Sigmoid colon (tissue), 7 donors: ENCODE results near the gene FOSL1. TPM values are rescaled to one million over a fixed set of nuclear protein-coding genes. Genes with fewer than 3 reads are reported as not detected.
A peak's percentile ranks its signal among the peaks of the same experiment; 100 is the strongest.

Experiments
- DNase-seq: peaks from one replicate; pipeline ENCODE4 v3.0.0-alpha.2; 2019
- H3K27ac ChIP-seq, 4 donors: fragments of 200-600 bp; sonication (generic); one replicate each; pipeline ENCODE4 v1.5.1; 2016 to 2019; ENCODE audit warnings: mild to moderate bottlenecking in 1 of 4
- H3K27me3 ChIP-seq, 3 donors: fragments of 200-600 bp; sonication (generic); one replicate each; pipeline ENCODE4 v1.5.1; 2019; ENCODE audit warnings: mild to moderate bottlenecking in 1 of 3
- H3K36me3 ChIP-seq, 4 donors: fragments of 200-600 bp; sonication (generic); one replicate each; pipeline ENCODE4 v1.5.1; 2016 to 2019
- H3K4me1 ChIP-seq, 4 donors: fragments of 200-600 bp; sonication (generic); one replicate each; pipeline ENCODE4 v1.5.1; 2017 to 2019
- H3K4me3 ChIP-seq, 4 donors: fragments of 200-600 bp; sonication (generic); one replicate each; pipeline ENCODE4 v1.5.1; 2017 to 2019; ENCODE audit warnings: mild to moderate bottlenecking in 2 of 4, moderate library complexity in 1 of 4
- H3K9me3 ChIP-seq, 4 donors: fragments of 200-600 bp in 3 of 4; sonication (generic) in 3 of 4; one replicate each; pipeline versions ENCODE4 v1.5.1 to v1.6.1; 2013 to 2019
- EP300 ChIP-seq, 4 donors: sonication (generic); formaldehyde crosslinking; IDR thresholded peaks; one replicate each; pipeline ENCODE4 v1.6.1; 2017; ENCODE audit warnings: antibody characterized with exemption in 4 of 4
- POLR2A ChIP-seq, 2 donors: fragments of 450-650 bp; IDR thresholded peaks; one replicate each; pipeline ENCODE4 v1.6.1; 2016; ENCODE audit warnings: antibody characterized with exemption in 2 of 2, mild to moderate bottlenecking in 2 of 2, moderate library complexity in 2 of 2
- POLR2AphosphoS5 ChIP-seq, 4 donors: sonication (generic); formaldehyde crosslinking; IDR thresholded peaks; one replicate each; pipeline ENCODE4 v1.6.1; 2017; ENCODE audit warnings: antibody characterized with exemption in 4 of 4
- WGBS, 2 donors: extraction: QIAGEN DNeasy Blood & Tissue Kit; methylation state at CpG; one replicate each; pipeline ENCODE4 v1.1.7; 2013; 5-methylcytosine and 5-hydroxymethylcytosine counted together
- intact Hi-C: fragments of 100-400 bp; cut with DNase I; formaldehyde crosslinking; loops from one replicate; pipeline ENCODE4 v1.15.1; 2023
- polyA plus RNA-seq, 3 donors: library from polyadenylated mRNA; stranded (reverse); fragments of 200-250 nt; gene quantifications; one replicate each; pipeline ENCODE4 v1.2.3, GENCODE V29; 2013
- total RNA-seq, 4 donors: library from RNA; depleted of rRNA; stranded (reverse); fragments of >200 nt; gene quantifications; one replicate each; pipeline ENCODE4 v1.1.0, GENCODE V29; 2016
- TF ChIP-seq, protein P1 (sequence below), 4 experiments: fragments of 450-650 bp in 3 of 4; fragments of 200-600 bp in 1 of 4; IDR thresholded peaks; one replicate each; pipeline ENCODE4 v1.5.1; 2016 to 2019; ENCODE audit warnings: antibody characterized with exemption in 4 of 4, mild to moderate bottlenecking in 3 of 4, moderate library complexity in 2 of 4
- donor health status: healthy with polysubstance abuse.
- donor health status: Bipolar disorder and iron deficiency.
- donor health status: healthy.

Gene FOSL1
- total and polyA plus RNA-seq, 7 donors, result 0.36 to 12.4 (median 2.9) TPM; not detected in 1

DNA sequence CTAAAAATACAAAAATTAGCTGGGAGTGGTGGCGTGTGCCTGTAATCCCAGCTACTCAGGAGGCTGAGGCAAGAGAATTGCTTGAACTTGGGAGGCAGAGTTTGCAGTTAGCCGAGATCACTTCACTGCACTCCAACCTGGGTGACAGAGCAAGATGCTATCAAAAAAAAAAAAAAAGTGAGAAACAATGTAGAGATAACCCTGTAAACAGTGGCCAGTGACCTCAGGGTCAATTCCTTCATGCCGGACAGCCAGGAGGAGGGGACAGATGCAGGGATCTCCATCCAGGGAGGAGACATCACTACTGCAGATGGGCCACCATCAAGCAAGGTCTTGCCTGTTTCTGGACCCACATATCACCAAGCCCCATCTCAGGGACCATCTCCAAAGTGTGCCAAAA lies 52.4 kb downstream of the FOSL1 start:
- TF ChIP-seq, protein P1, sequence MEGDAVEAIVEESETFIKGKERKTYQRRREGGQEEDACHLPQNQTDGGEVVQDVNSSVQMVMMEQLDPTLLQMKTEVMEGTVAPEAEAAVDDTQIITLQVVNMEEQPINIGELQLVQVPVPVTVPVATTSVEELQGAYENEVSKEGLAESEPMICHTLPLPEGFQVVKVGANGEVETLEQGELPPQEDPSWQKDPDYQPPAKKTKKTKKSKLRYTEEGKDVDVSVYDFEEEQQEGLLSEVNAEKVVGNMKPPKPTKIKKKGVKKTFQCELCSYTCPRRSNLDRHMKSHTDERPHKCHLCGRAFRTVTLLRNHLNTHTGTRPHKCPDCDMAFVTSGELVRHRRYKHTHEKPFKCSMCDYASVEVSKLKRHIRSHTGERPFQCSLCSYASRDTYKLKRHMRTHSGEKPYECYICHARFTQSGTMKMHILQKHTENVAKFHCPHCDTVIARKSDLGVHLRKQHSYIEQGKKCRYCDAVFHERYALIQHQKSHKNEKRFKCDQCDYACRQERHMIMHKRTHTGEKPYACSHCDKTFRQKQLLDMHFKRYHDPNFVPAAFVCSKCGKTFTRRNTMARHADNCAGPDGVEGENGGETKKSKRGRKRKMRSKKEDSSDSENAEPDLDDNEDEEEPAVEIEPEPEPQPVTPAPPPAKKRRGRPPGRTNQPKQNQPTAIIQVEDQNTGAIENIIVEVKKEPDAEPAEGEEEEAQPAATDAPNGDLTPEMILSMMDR (IDR thresholded peaks at IDR 0.05), result no peak
- no peak for TF ChIP-seq POLR2AphosphoS5 (IDR thresholded peaks at IDR 0.05)
- no peak for TF ChIP-seq POLR2A (IDR thresholded peaks at IDR 0.05)
- no peak for TF ChIP-seq EP300 (IDR thresholded peaks at IDR 0.05)
- DNase-seq, result no peak
- WGBS, 2 donors, result 96% methylated on average over 3 of the region's 3 CpGs
- Histone ChIP-seq H3K4me1 (peaks cover 0 to 5% (median 1%) of the 10 kb centered on the region in 4 donors), H3K36me3 (peaks cover 2 to 22% (median 12%) of the 10 kb centered on the region in 4 donors), H3K4me3 (no peak overlapping the region), H3K27me3 (no peaks in the 10 kb centered on the region), H3K27ac (no peak overlapping the region), H3K9me3 (peaks cover 0 to 6% (median 2%) of the 10 kb centered on the region in 4 donors)
- intact Hi-C loops, result no loop called here

DNA sequence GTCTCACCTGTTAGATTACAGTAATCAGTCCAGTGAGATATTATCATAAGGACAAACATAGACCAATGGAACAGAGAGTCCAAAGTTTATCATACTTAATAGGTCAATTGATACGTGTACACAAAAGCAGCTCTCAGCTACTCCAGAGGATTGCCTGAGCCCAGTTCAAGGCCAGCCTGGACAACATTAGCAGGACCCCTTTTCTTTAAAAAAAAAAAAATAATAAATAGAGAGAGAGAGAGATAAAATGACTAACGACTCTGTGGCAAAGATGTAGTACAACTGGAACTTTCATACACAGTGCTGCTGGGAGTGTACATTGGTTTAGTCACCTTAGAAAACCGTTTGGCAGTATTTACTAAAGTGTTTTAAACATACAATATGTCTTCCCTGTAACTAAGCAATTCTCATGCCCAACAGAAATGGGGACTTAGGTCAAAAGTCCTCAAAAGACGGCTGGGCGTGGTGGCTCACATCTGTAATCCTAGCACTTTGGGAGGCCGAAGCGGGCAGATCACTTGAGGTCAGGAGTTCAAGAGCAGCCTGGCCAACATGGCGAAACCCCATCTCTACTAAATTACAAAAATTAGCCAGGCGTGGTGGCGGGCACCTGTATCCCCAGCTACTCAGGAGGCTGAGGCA lies 55.8 kb downstream of the FOSL1 start:
- no peaks in the 10 kb centered on the region for H3K4me1 ChIP-seq
- no peak overlapping the region for H3K4me3 ChIP-seq
- H3K36me3 ChIP-seq, result no peaks in the 10 kb centered on the region
- intact Hi-C loops, result no loop called here
- H3K9me3 ChIP-seq, result no peaks in the 10 kb centered on the region
- TF ChIP-seq, protein P1 (IDR thresholded peaks at IDR 0.05), result no peak
- TF ChIP-seq EP300 (IDR thresholded peaks at IDR 0.05), result no peak
- TF ChIP-seq POLR2A (IDR thresholded peaks at IDR 0.05), result no peak
- TF ChIP-seq POLR2AphosphoS5 (IDR thresholded peaks at IDR 0.05), result no peak
- H3K27me3 ChIP-seq, result no peaks in the 10 kb centered on the region
- H3K27ac ChIP-seq, result no peak overlapping the region
- no peak for DNase-seq
- 32 to 73% methylated on average over 10 of the region's 10 CpGs for WGBS, 2 donors

DNA sequence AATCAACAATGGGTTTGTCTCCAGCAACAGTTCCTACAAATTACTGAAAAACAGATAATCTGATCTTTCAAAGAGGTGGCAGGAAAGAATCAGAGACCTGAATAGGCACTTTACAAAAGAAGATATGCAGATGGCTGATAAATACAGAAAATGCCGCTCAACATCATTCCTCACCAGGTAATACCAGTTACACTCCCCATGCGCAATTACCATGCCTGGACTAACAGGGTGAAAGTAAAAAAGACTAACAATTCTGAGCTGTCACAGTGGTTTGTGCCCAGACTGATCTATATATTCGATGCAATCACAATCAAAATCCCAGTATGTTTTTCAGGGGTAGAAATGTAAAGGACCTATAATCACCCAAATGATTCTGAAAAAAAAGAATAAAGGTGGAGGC lies 56.4 kb downstream of the FOSL1 start:
- Histone ChIP-seq H3K4me3 (no peak overlapping the region), H3K36me3 (no peaks in the 10 kb centered on the region), H3K4me1 (no peaks in the 10 kb centered on the region), H3K9me3 (no peaks in the 10 kb centered on the region), H3K27ac (no peak overlapping the region), H3K27me3 (no peaks in the 10 kb centered on the region)
- 35 to 89% methylated on average over 3 of the region's 3 CpGs for WGBS, 2 donors
- no peak for DNase-seq
- intact Hi-C loops, result no loop called here
- no peak for TF ChIP-seq POLR2AphosphoS5 (IDR thresholded peaks at IDR 0.05)

DNA sequence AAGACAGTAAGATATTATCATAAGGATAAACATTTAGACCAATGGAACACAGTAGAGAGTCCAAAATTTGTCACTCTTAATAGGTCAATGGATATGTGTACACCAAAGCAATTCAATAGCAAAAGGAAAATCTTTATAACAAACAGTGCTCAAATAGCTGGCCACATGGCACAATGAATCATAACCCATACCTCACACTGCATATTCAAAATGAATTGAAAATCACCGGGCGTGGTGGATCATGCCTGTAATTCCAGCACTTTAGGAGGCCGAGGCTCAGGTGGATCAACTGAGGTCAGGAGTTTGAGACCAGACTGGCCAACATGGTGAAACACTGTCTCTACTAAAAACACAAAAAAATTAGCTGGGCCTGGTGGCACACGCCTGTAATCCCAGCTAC lies 58.0 kb downstream of the FOSL1 start:
- Histone ChIP-seq H3K4me1 (no peaks in the 10 kb centered on the region), H3K27me3 (no peaks in the 10 kb centered on the region), H3K4me3 (no peak overlapping the region), H3K27ac (no peak overlapping the region), H3K9me3 (no peaks in the 10 kb centered on the region), H3K36me3 (no peaks in the 10 kb centered on the region)
- intact Hi-C loops, result no loop called here
- peak; percentile 13 for DNase-seq
- WGBS, 2 donors, result 63 to 87% methylated on average over 4 of the region's 4 CpGs
- no peak for TF ChIP-seq POLR2A (IDR thresholded peaks at IDR 0.05)
- no peak for TF ChIP-seq EP300 (IDR thresholded peaks at IDR 0.05)
- TF ChIP-seq, protein P1 (IDR thresholded peaks at IDR 0.05), result no peak
- TF ChIP-seq POLR2AphosphoS5 (IDR thresholded peaks at IDR 0.05), result no peak

Other genes starting within 250 kb of the FOSL1 start
- gene RELA, start 237.5 kb downstream of the FOSL1 start, total RNA-seq, result 10 to 100 TPM; 36.4 to 62.6 (median 46.9) TPM
- gene RELA, start 237.5 kb downstream of the FOSL1 start, polyA plus RNA-seq, result 10 to 100 TPM; 33.6 to 45.6 (median 37.5) TPM
- gene KAT5, start 188.1 kb downstream of the FOSL1 start, total RNA-seq, result 10 to 100 TPM; 58.4 to 92.7 (median 74.7) TPM
- 10 to 100 TPM; 51.1 to 81.0 (median 53.9) TPM for gene KAT5, start 188.1 kb downstream of the FOSL1 start, polyA plus RNA-seq
- 100 to 1,000 TPM; 120 to 168 (median 146) TPM for gene RNASEH2C, start 179.6 kb downstream of the FOSL1 start, total RNA-seq
- gene RNASEH2C, start 179.6 kb downstream of the FOSL1 start, polyA plus RNA-seq, result 10 to 100 TPM; 45.6 to 68.1 (median 55.7) TPM
- gene AP5B1, start 119.4 kb downstream of the FOSL1 start, total RNA-seq, result 10 to 100 TPM in 2 of 4 donors, 1 to 10 TPM in 2; 6.6 to 13.3 (median 10.8) TPM
- 10 to 100 TPM in 1 of 3 donors, 1 to 10 TPM in 2; 6.6 to 14.6 (median 9.0) TPM for gene AP5B1, start 119.4 kb downstream of the FOSL1 start, polyA plus RNA-seq
- not detected for gene OVOL1, start 113.3 kb downstream of the FOSL1 start, total RNA-seq
- gene OVOL1, start 113.3 kb downstream of the FOSL1 start, polyA plus RNA-seq, result 10 to 100 TPM; 16.6 to 30.0 (median 22.7) TPM
- 1 to 10 TPM in 1 of 4 donors, under 1 TPM in 3; 0.27 to 1.2 (median 0.63) TPM for gene SNX32, start 66.4 kb downstream of the FOSL1 start, total RNA-seq
- 1 to 10 TPM in 1 of 3 donors, under 1 TPM in 1, not detected in 1; 0.69 to 1.5 TPM for gene SNX32, start 66.4 kb downstream of the FOSL1 start, polyA plus RNA-seq
- 100 to 1,000 TPM; 428 to 506 (median 487) TPM for gene CFL1, start 42.2 kb downstream of the FOSL1 start, total RNA-seq
- gene CFL1, start 42.2 kb downstream of the FOSL1 start, polyA plus RNA-seq, result 1,000 to 10,000 TPM; 1,456 to 2,165 (median 1,757) TPM
- gene MUS81, start 40.0 kb downstream of the FOSL1 start, total RNA-seq, result 10 to 100 TPM; 42.1 to 54.2 (median 45.2) TPM
- 10 to 100 TPM; 33.5 to 61.8 (median 36.0) TPM for gene MUS81, start 40.0 kb downstream of the FOSL1 start, polyA plus RNA-seq
- gene EFEMP2, start 27.6 kb downstream of the FOSL1 start, total RNA-seq, result 100 to 1,000 TPM in 2 of 4 donors, 10 to 100 TPM in 2; 71.7 to 120 (median 97.3) TPM
- gene EFEMP2, start 27.6 kb downstream of the FOSL1 start, polyA plus RNA-seq, result 10 to 100 TPM in 2 of 3 donors, 1 to 10 TPM in 1; 8.6 to 24.0 (median 19.4) TPM
- under 1 TPM in 1 of 4 donors, not detected in 3; 0.82 TPM for gene CTSW, start 20.6 kb downstream of the FOSL1 start, total RNA-seq
- gene CTSW, start 20.6 kb downstream of the FOSL1 start, polyA plus RNA-seq, result 1 to 10 TPM in 2 of 3 donors, not detected in 1; 2.3 to 3.1 TPM
- 10 to 100 TPM; 37.5 to 60.7 (median 48.6) TPM for gene FIBP, start 11.9 kb downstream of the FOSL1 start, total RNA-seq
- 10 to 100 TPM; 54.4 to 66.1 (median 58.3) TPM for gene FIBP, start 11.9 kb downstream of the FOSL1 start, polyA plus RNA-seq
- gene CCDC85B, start 9.7 kb downstream of the FOSL1 start, total RNA-seq, result 10 to 100 TPM; 57.1 to 73.6 (median 67.6) TPM
- gene CCDC85B, start 9.7 kb downstream of the FOSL1 start, polyA plus RNA-seq, result 10 to 100 TPM in 2 of 3 donors, 1 to 10 TPM in 1; 4.2 to 31.6 (median 13.2) TPM
- 10 to 100 TPM; 22.1 to 36.3 (median 23.9) TPM for gene C11orf68, start 18.7 kb upstream of the FOSL1 start, total RNA-seq
- gene C11orf68, start 18.7 kb upstream of the FOSL1 start, polyA plus RNA-seq, result 10 to 100 TPM; 23.4 to 26.1 (median 24.0) TPM
- 100 to 1,000 TPM in 1 of 4 donors, 10 to 100 TPM in 3; 58.9 to 115 (median 79.2) TPM for gene DRAP1, start 19.0 kb upstream of the FOSL1 start, total RNA-seq
- gene DRAP1, start 19.0 kb upstream of the FOSL1 start, polyA plus RNA-seq, result 10 to 100 TPM; 61.5 to 87.1 (median 77.5) TPM
- gene TSGA10IP, start 45.1 kb upstream of the FOSL1 start, total RNA-seq, result under 1 TPM in 1 of 4 donors, not detected in 3; 0.49 TPM
- gene TSGA10IP, start 45.1 kb upstream of the FOSL1 start, polyA plus RNA-seq, result not detected
- gene SART1, start 61.3 kb upstream of the FOSL1 start, total RNA-seq, result 10 to 100 TPM; 33.8 to 38.8 (median 37.0) TPM
- 10 to 100 TPM; 22.2 to 50.0 (median 26.4) TPM for gene SART1, start 61.3 kb upstream of the FOSL1 start, polyA plus RNA-seq
- gene EIF1AD, start 101.8 kb upstream of the FOSL1 start, total RNA-seq, result 10 to 100 TPM; 19.4 to 23.9 (median 21.1) TPM
- 10 to 100 TPM; 13.8 to 26.0 (median 14.3) TPM for gene EIF1AD, start 101.8 kb upstream of the FOSL1 start, polyA plus RNA-seq
- gene BANF1, start 102.1 kb upstream of the FOSL1 start, total RNA-seq, result 10 to 100 TPM; 40.4 to 76.4 (median 50.5) TPM
- gene BANF1, start 102.1 kb upstream of the FOSL1 start, polyA plus RNA-seq, result 100 to 1,000 TPM; 113 to 150 (median 130) TPM
- gene CST6, start 111.6 kb upstream of the FOSL1 start, total RNA-seq, result not detected
- gene CST6, start 111.6 kb upstream of the FOSL1 start, polyA plus RNA-seq, result 1 to 10 TPM in 1 of 3 donors, under 1 TPM in 1, not detected in 1; 0.10 to 1.2 TPM
- gene CATSPER1, start 126.1 kb upstream of the FOSL1 start, total RNA-seq, result not detected
- gene CATSPER1, start 126.1 kb upstream of the FOSL1 start, polyA plus RNA-seq, result under 1 TPM in 1 of 3 donors, not detected in 2; 0.06 TPM
- gene GAL3ST3, start 148.8 kb upstream of the FOSL1 start, total RNA-seq, result not detected
- gene GAL3ST3, start 148.8 kb upstream of the FOSL1 start, polyA plus RNA-seq, result under 1 TPM in 1 of 3 donors, not detected in 2; 0.04 TPM
- 100 to 1,000 TPM in 2 of 4 donors, 10 to 100 TPM in 2; 75.5 to 122 (median 102) TPM for gene SF3B2, start 152.0 kb upstream of the FOSL1 start, total RNA-seq
- gene SF3B2, start 152.0 kb upstream of the FOSL1 start, polyA plus RNA-seq, result 100 to 1,000 TPM in 1 of 3 donors, 10 to 100 TPM in 2; 71.7 to 119 (median 91.9) TPM
- gene PACS1, start 169.9 kb upstream of the FOSL1 start, total RNA-seq, result 10 to 100 TPM; 16.3 to 75.9 (median 26.5) TPM
- 10 to 100 TPM in 1 of 3 donors, 1 to 10 TPM in 2; 2.1 to 28.0 (median 5.4) TPM for gene PACS1, start 169.9 kb upstream of the FOSL1 start, polyA plus RNA-seq